ENCODE results near the gene DTX1.

- TF ChIP-seq EP300 (IDR thresholded peaks at IDR 0.05) (no peak), CTCF (IDR thresholded peaks at IDR 0.05) (no peak)
Measured at GRCh38 chr12:113115455-113116126, 59.1 kb downstream of the DTX1 start.

All from tibial nerve (tissue), 4 donors.